ENCODE data around the gene PARK7. TPM values are rescaled to one million over a fixed set of nuclear protein-coding genes. Genes with fewer than 3 reads are reported as not detected.

Gene PARK7
- total RNA-seq, 3 donors from 2014 or later = 135 to 200 (median 186) TPM

DNA sequence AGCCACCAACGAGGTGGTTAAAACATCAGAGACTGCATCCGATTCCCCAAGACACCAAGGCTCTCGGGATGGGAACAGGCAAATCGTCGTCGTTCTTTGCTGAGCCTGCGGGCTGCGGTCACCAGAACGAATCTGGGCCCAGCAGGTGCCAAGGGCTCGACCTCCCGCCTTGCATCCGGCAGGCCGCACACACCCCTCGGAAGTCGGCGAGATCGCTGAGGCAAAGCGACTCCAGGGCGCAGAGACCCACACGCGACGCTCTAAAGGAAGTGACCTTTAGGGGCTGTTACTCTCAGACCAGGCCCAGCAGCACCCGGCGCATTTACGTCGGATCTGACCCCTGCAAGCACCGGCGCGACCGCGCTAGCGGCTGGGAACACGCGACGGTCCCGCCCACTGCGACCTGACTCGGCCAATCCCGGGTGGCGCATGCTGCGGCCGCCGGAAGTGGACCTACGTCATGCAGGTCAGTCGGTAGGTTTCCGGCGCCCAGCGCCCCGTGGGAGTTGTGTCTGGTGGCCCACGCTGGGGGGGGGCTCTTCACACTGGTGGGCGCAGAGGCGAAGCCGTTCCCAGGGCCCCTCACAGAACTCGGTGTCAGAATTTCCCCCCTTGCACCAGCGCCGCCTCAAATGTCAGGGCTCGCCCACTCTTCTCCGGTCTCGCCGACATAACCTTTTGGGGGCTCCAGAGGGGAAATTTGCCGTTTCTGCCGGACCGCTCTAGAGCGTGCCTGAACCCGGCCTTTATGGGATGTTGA lies 7.5 kb upstream of the PARK7 start:
- intact Hi-C loops (cut with DNase I, micrococcal nuclease) = no loop called here

DNA sequence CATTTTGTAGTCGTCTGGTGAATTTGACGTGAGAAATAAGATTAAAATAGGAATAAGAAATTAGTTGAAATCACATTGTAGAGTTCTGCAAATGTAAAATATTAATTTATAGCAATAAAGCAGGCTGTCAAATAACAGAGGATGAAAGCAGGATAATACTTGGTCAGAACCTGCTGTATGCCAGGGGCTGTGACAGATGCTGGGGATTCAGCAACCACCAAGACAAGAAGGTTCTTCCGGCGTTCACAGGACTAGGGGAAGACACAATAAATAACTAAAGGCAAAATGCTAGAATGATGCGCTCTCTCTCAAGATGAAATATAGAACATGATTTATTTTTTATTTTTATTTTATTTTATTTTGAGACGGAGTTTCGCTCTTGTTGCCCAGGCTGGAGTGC lies 6.8 kb upstream of the PARK7 start:
- ATAC-seq = no peak
- no peak for DNase-seq
- intact Hi-C loops (cut with DNase I, micrococcal nuclease) = no loop called here

More for the DNA sequence above, 7.5 kb upstream of the PARK7 start:
- Histone ChIP-seq H3K9me3 (no peaks in the 10 kb centered on the region), H3K36me3 (ENCODE audit: low read depth) (no peaks in the 10 kb centered on the region), H3K4me3 (peak overlapping the region; percentile 45), H3K4me1 (ENCODE audit: low read depth) (no peaks in the 10 kb centered on the region)
- TF ChIP-seq, protein P1, sequence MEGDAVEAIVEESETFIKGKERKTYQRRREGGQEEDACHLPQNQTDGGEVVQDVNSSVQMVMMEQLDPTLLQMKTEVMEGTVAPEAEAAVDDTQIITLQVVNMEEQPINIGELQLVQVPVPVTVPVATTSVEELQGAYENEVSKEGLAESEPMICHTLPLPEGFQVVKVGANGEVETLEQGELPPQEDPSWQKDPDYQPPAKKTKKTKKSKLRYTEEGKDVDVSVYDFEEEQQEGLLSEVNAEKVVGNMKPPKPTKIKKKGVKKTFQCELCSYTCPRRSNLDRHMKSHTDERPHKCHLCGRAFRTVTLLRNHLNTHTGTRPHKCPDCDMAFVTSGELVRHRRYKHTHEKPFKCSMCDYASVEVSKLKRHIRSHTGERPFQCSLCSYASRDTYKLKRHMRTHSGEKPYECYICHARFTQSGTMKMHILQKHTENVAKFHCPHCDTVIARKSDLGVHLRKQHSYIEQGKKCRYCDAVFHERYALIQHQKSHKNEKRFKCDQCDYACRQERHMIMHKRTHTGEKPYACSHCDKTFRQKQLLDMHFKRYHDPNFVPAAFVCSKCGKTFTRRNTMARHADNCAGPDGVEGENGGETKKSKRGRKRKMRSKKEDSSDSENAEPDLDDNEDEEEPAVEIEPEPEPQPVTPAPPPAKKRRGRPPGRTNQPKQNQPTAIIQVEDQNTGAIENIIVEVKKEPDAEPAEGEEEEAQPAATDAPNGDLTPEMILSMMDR (IDR thresholded peaks at IDR 0.05) = no peak
- ATAC-seq = peak; percentile 100
- peak; percentile 95 to 97 (median 96) for DNase-seq

DNA sequence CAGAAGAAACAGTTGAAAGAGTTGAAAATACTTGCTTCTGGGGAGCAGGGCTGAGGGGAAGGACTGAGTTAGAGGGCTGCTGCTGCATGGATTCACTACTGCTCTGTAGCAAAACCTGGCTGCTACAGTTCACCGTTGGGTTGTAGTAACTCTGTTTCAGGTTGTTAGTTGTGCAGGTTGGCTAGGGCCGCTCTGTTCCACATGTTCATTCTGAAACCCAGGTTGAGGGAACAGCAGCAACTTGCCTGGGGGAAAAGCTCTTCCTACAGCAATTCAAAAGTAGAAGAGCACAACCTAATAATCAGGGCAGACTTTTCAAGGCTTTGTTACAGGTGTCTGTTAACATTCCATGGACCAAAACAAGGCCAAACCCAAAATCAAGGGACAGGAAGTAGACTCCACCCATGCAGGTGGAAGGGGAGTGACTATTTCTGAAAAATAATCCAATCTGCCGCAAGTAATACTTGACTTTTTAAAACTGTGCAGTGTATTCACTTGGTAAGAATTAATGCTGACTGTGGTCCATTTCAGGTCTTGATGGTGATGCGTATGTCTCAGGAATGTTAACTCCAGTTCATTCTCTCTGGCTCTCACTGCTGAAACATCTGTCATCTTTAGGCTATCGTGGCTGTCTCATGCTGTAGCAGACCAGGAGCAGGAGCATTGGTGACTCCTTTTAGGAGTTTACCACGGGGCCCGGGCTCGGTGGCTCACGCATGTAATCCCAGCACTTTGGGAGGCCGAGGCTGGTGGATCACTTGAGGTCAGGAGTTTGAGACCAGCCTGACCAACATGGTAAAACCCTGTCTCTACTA lies 5.1 kb upstream of the PARK7 start:
- H3K4me1 ChIP-seq (ENCODE audit: low read depth) = no peaks in the 10 kb centered on the region
- TF ChIP-seq, protein P1 (IDR thresholded peaks at IDR 0.05) = no peak
- no peak overlapping the region for H3K4me3 ChIP-seq
- H3K9me3 ChIP-seq = no peaks in the 10 kb centered on the region
- intact Hi-C loops (cut with DNase I, micrococcal nuclease) = no loop called here
- DNase-seq (no peak), ATAC-seq (no peak)
- H3K36me3 ChIP-seq (ENCODE audit: low read depth) = no peaks in the 10 kb centered on the region

More for the DNA sequence above, 6.8 kb upstream of the PARK7 start:
- Histone ChIP-seq H3K4me1 (ENCODE audit: low read depth) (no peaks in the 10 kb centered on the region), H3K4me3 (no peak overlapping the region), H3K36me3 (ENCODE audit: low read depth) (no peaks in the 10 kb centered on the region), H3K9me3 (no peaks in the 10 kb centered on the region)
- TF ChIP-seq, protein P1 (IDR thresholded peaks at IDR 0.05) = no peak

DNA sequence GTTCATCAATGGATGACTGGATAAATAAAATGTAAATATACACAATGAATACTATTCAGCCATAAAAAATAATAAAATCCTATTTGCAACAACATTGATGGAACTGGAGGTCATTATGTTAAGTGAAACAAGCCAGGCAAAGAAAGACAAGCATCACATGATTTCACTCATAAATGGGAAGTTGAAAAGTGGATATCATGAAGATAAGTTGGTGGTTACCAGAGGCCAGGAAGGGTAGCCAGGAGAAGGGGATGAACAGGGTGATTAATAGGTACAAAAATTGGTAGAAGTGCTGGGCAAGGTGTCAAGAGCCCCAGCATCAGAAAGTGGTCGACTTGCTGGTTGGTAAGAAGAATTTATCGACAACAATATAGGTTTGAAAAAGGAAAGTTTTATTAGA lies 1.3 kb upstream of the PARK7 start:
- intact Hi-C loops (cut with DNase I, micrococcal nuclease) = no loop called here
- Histone ChIP-seq H3K36me3 (ENCODE audit: low read depth) (no peaks in the 10 kb centered on the region), H3K9me3 (no peaks in the 10 kb centered on the region), H3K4me3 (no peak overlapping the region), H3K4me1 (ENCODE audit: low read depth) (peaks cover 14% of the 10 kb centered on the region)
- no peak for DNase-seq
- TF ChIP-seq, protein P1 (IDR thresholded peaks at IDR 0.05) = no peak
- no peak for ATAC-seq

DNA sequence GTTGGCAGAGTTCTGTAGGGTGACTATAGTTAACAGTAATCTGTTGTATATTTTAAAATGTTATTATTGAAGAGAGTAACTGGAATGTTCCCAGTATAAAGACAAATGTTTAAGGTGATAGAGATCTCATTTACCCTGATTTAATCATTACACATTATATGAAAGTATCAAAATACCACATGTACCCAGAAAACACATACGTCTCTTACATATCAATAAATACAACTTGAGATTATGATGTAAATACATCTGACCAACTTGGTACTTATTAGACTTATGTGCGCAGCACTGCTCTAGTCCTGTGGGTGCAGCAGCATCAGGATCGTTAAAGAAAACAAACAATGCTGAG lies 670 bp upstream of the PARK7 start:
- no peak for DNase-seq
- H3K36me3 ChIP-seq (ENCODE audit: low read depth) = no peaks in the 10 kb centered on the region
- H3K4me1 ChIP-seq (ENCODE audit: low read depth) = peaks cover 14% of the 10 kb centered on the region
- intact Hi-C loops (cut with DNase I, micrococcal nuclease) = no loop called here
- TF ChIP-seq, protein P1 (IDR thresholded peaks at IDR 0.05) = no peak
- H3K9me3 ChIP-seq = no peaks in the 10 kb centered on the region
- ATAC-seq = no peak
- peak overlapping the region; percentile 85 for H3K4me3 ChIP-seq
